Activated CD4-positive, alpha-beta T cell treated with anti-CD3 and anti-CD28 coated beads, Interleukin-10, Interleukin-2, amounts not matched to agents 100 ng/mL and 50 ng/mL, durations not matched to agents 16 hours and 8 hours (primary cell): ENCODE measurements around the gene NAXD.
A peak's percentile ranks its signal among the peaks of the same experiment; 100 is the strongest.
"Not testable (repeated sequence)": the region's sequence is repeated elsewhere in the genome, so short reads cannot be mapped to it uniquely, and the experiment has no call there.

Source experiments
- DNase-seq: peaks from one replicate; pipeline ENCODE4 v3.0.0-alpha.2; 2020

The NAXD gene

GRCh38 chr13:110597041-110597689 lies 18.2 kb upstream of the NAXD start:
- no peak for DNase-seq

- no peak for DNase-seq
These were observed 15.0 kb upstream of the NAXD start for GRCh38 chr13:110600261-110600819.

- no peak for DNase-seq
These were observed 14.4 kb upstream of the NAXD start for GRCh38 chr13:110600980-110601379.

- no peak for DNase-seq
These were observed 10.2 kb upstream of the NAXD start for GRCh38 chr13:110605132-110605531.

- not testable (repeated sequence) for DNase-seq
These were observed 9.1 kb upstream of the NAXD start for GRCh38 chr13:110606281-110606680.

- DNase-seq, result no peak
These were observed 7.6 kb upstream of the NAXD start for GRCh38 chr13:110607675-110608224.

GRCh38 chr13:110610955-110611595 lies 4.3 kb upstream of the NAXD start:
- DNase-seq, result peak; percentile 69

- no peak for DNase-seq
These were observed 382 bp upstream of the NAXD start for GRCh38 chr13:110615005-110615321.

- DNase-seq, result peak; percentile 47
These were observed 1.1 kb downstream of the NAXD start for GRCh38 chr13:110616103-110617101.

- DNase-seq, result no peak
These were observed 2.2 kb downstream of the NAXD start for GRCh38 chr13:110617321-110618072.

GRCh38 chr13:110618167-110618566 lies 2.8 kb downstream of the NAXD start:
- DNase-seq, result no peak

GRCh38 chr13:110618780-110619179 lies 3.4 kb downstream of the NAXD start:
- no peak for DNase-seq

- no peak for DNase-seq
These were observed 5.3 kb downstream of the NAXD start for GRCh38 chr13:110620596-110620995.

- DNase-seq, result no peak
These were observed 9.7 kb downstream of the NAXD start for GRCh38 chr13:110624766-110625756.

- no peak for DNase-seq
These were observed 10.5 kb downstream of the NAXD start for GRCh38 chr13:110625771-110626321.

GRCh38 chr13:110626521-110626920 lies 11.2 kb downstream of the NAXD start:
- no peak for DNase-seq

GRCh38 chr13:110627351-110627750 lies 12.0 kb downstream of the NAXD start:
- no peak for DNase-seq

- no peak for DNase-seq
These were observed 12.6 kb downstream of the NAXD start for GRCh38 chr13:110627761-110628476.

- DNase-seq, result no peak
These were observed 13.1 kb downstream of the NAXD start for GRCh38 chr13:110628477-110628793.
